GM21825 (cell line): ENCODE measurements around the gene MYADM.

Source experiments
- ATAC-seq: cut with Tn5 transposase; IDR thresholded peaks from one replicate; pipeline ENCODE4 v1.9.1; 2021; ENCODE audit warnings: mild to moderate bottlenecking, moderate library complexity; ENCODE audit not compliant: unreplicated experiment

Gene MYADM

GRCh38 chr19:53908935-53909415 lies 41.3 kb downstream of the MYADM start, which contains the start of gene CACNG7:
Gene CACNG7 (plus strand): TSS chr19:53909278. CDS start chr19:53912832, 3,554 bp downstream.
- ATAC-seq: no peak

- ATAC-seq: no peak
These were observed 41.9 kb downstream of the MYADM start for GRCh38 chr19:53909471-53910169.

GRCh38 chr19:53910170-53910518 lies 42.5 kb downstream of the MYADM start:
- ATAC-seq: no peak

- no peak for ATAC-seq
These were observed 45.0 kb downstream of the MYADM start for GRCh38 chr19:53912653-53913052.

GRCh38 chr19:53915000-53915399 lies 47.3 kb downstream of the MYADM start:
- ATAC-seq: no peak

GRCh38 chr19:53916004-53916403 lies 48.3 kb downstream of the MYADM start:
- ATAC-seq: no peak

- no peak for ATAC-seq
These were observed 49.7 kb downstream of the MYADM start for GRCh38 chr19:53917356-53917755.
